Type B pancreatic cell (in vitro differentiated cells): ENCODE data around the gene PCSK6. TPM values are rescaled to one million over a fixed set of nuclear protein-coding genes. Genes with fewer than 3 reads are reported as not detected.

Experiments used
- DNase-seq: peaks from one replicate; pipeline ENCODE4 v3.0.0; 2021; ENCODE audit warnings: mixed read lengths; ENCODE audit not compliant: unreplicated experiment; ENCODE audit errors: extremely low spot score
- H3K27ac Mint-ChIP-seq: 2 replicates; pipeline ENCODE4 v1.8.0; 2021; ENCODE audit warnings: mild to moderate bottlenecking, mixed read lengths
- H3K27me3 Mint-ChIP-seq: 2 replicates; pipeline ENCODE4 v1.8.0; 2021; ENCODE audit warnings: mixed read lengths
- H3K36me3 Mint-ChIP-seq: 2 replicates; pipeline ENCODE4 v1.8.0; 2021; ENCODE audit warnings: mixed read lengths
- H3K4me1 Mint-ChIP-seq: one replicate; pipeline ENCODE4 v1.8.0; 2021; ENCODE audit warnings: mixed read lengths; ENCODE audit not compliant: unreplicated experiment
- H3K4me3 Mint-ChIP-seq: 2 replicates; pipeline ENCODE4 v1.8.0; 2021; ENCODE audit warnings: mild to moderate bottlenecking, mixed read lengths
- H3K9me3 Mint-ChIP-seq: 2 replicates; pipeline ENCODE4 v1.8.0; 2021; ENCODE audit warnings: mixed read lengths
- CTCF ChIP-seq: fragments of 200-600 bp; sonication (generic); conservative IDR thresholded peaks from 2 replicates; pipeline ENCODE4 v1.5.0; 2021; ENCODE audit warnings: antibody characterized with exemption, mild to moderate bottlenecking
- long read RNA-seq: library from polyadenylated mRNA; unstranded; transcript quantifications from one replicate; pipeline ENCODE4 v2.0.0, GENCODE V29; 2020
- total RNA-seq: library from RNA; stranded (reverse); gene quantifications from 2 replicates; pipeline ENCODE4 v1.2.1, GENCODE V29; 2021; ENCODE audit warnings: low replicate concordance

The PCSK6 gene
- 5.4 and 6.5 TPM in 2 replicates for total RNA-seq
- long read RNA-seq, partial matches to known transcripts: 0 of 5 reads
- long read RNA-seq, other reads (novel, unspliced or antisense): 5 of 5 reads

GRCh38 chr15:101489599-101490407 lies at the start of gene PCSK6:
Gene PCSK6, minus strand, starts transcription at chr15:101489707. Its CDS starts 37 bp downstream, at chr15:101489670.
- no peak for TF ChIP-seq CTCF
- Mint-ChIP-seq H3K9me3 (no peaks in the 10 kb centered on the region), H3K4me3 (peak within 1 kb of the TSS; percentile 82), H3K27ac (no peak within 1 kb of the TSS), H3K4me1 (peaks cover 21% of the 10 kb centered on the region), H3K27me3 (peaks cover 73% of the 10 kb centered on the region), H3K36me3 (no peaks in the 10 kb centered on the region)
- no peak for DNase-seq

DNA sequence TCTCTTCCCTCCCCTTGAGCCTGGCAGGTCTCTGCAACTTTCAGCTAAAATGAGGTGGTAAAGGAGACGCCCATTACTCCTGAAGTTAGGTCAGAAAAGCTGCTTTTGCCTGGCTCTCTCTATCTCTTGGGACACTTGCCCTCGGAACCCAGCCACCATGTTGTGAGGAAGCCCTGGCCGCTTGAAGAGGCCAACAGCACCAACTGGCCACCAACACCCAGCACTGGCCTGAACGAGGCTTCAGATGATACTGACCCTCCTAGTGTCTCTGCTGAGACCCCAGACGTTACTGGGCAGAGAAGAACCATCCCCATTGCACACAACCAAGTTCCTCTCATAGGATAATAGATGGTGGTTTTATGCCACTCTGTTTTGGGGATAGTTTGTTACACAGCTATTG lies 49.5 kb upstream of the PCSK6 start:
- H3K4me1 Mint-ChIP-seq: peaks cover 10% of the 10 kb centered on the region
- no peak overlapping the region for H3K27ac Mint-ChIP-seq
- no peak overlapping the region for H3K4me3 Mint-ChIP-seq
- no peak for DNase-seq
- H3K36me3 Mint-ChIP-seq: no peaks in the 10 kb centered on the region
- no peak for TF ChIP-seq CTCF
- no peaks in the 10 kb centered on the region for H3K9me3 Mint-ChIP-seq
- H3K27me3 Mint-ChIP-seq: no peaks in the 10 kb centered on the region

- peaks cover 10% of the 10 kb centered on the region for H3K4me1 Mint-ChIP-seq
- DNase-seq: no peak
- TF ChIP-seq CTCF: no peak
- H3K27me3 Mint-ChIP-seq: no peaks in the 10 kb centered on the region
- H3K27ac Mint-ChIP-seq: no peak overlapping the region
- no peaks in the 10 kb centered on the region for H3K36me3 Mint-ChIP-seq
- no peak overlapping the region for H3K4me3 Mint-ChIP-seq
- H3K9me3 Mint-ChIP-seq: no peaks in the 10 kb centered on the region
Measured at GRCh38 chr15:101538177-101538576, 48.7 kb upstream of the PCSK6 start.

DNA sequence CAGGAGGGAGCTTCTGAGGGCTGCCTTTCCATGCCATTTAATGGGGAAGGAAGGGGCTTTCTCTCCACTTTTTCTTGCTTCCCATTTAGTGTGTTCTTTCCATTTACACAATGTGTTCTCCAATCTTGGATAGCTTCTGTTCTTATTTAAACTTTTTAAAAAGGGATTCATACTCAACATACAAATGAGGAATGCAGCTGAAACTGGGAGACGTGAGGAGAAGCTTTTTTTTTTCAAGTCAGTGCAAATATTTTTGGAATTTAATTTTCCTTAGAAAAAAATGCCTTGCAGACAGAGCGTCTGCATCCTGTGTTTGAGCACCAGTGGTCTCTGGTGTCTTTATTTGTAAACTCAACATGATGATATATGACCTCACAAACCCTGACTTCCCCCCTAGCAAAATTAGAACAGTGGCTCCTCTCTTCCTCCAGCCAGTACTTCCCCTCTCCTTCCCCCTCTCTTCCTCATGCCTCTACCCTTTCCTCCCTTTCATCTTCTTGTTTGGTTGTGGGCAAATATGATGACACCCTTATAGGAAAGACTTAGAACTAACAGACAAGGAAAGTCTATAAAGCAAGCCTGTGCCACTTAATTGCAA lies 48.1 kb upstream of the PCSK6 start:
- Mint-ChIP-seq H3K27me3 (peaks cover under 1% of the 10 kb centered on the region), H3K27ac (no peak overlapping the region), H3K9me3 (no peaks in the 10 kb centered on the region), H3K4me1 (peaks cover 10% of the 10 kb centered on the region), H3K4me3 (peak overlapping the region; percentile 1), H3K36me3 (no peaks in the 10 kb centered on the region)
- DNase-seq: no peak
- TF ChIP-seq CTCF: no peak

- TF ChIP-seq CTCF: no peak
- H3K27ac Mint-ChIP-seq: no peak overlapping the region
- H3K27me3 Mint-ChIP-seq: peaks cover 3% of the 10 kb centered on the region
- H3K9me3 Mint-ChIP-seq: no peaks in the 10 kb centered on the region
- peaks cover 10% of the 10 kb centered on the region for H3K4me1 Mint-ChIP-seq
- no peak overlapping the region for H3K4me3 Mint-ChIP-seq
- H3K36me3 Mint-ChIP-seq: no peaks in the 10 kb centered on the region
- DNase-seq: peak; percentile 65
Measured at GRCh38 chr15:101536875-101537405, 47.4 kb upstream of the PCSK6 start.
